Measurements from ENCODE around the gene ARL4C. TPM values are rescaled to one million over a fixed set of nuclear protein-coding genes. Genes with fewer than 3 reads are reported as not detected.

The ARL4C gene
- polyA plus RNA-seq, 1 of the 3 experiments (the other 2 are of a cell fraction) = 24.0 TPM

DNA sequence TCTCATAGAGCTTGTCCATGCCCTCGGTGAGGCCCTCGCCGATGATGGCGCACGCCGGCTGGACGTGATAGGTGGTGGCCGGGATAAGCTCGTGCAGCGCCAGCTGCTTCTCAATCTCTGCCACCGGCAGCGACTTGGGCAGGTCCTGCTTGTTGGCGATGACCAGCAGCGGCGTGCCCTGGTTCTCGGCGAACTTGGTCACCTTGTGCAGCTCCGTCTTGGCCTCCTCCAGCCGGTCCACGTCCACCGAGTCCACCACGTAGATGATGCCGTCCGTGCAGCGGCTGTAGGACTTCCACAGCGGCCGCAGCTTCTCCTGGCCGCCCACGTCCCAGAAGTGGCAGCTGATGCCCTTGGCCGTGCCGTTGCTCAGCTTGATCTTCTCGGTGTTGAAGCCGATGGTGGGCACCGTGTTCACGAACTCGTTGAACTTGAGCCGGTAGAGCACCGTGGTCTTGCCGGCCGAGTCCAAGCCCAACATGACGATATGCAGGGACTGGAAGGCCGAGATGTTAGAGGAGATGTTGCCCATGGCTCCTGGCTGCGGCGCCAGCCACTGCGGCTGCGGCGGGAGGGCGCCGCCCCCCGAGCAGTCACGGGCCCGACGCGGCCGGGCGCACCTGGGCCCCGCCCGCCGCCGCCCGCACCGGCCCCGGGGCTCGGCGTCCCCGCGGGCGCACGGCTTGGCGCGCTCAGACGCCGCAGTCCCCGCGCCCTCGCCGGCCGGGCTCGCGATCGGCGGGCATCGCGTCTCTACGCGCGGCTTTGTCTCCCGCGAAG lies 636 bp downstream of the ARL4C start:
- H3K36me3 ChIP-seq (replicated peaks in 1 of 2; ENCODE audit: control insufficient read depth in 1 of 2, insufficient read depth in 2 of 2, low read length in 1 of 2) = peaks cover 0 to 4% of the 10 kb centered on the region in 2 experiments
- peak overlapping the region; percentile 80 for H3K9ac ChIP-seq
- peak overlapping the region; percentile 70 to 90 for H3K4me3 ChIP-seq (ENCODE audit: low read depth in 2 of 2, low read length in 1 of 2)
- no peaks in the 10 kb centered on the region for H3K9me3 ChIP-seq
- H3K27ac ChIP-seq (ENCODE audit: low read depth in 2 of 2, low read length in 1 of 2) = peak overlapping the region; percentile 13 to 76; a peak in 3 of 4 replicates
- H3K4me2 ChIP-seq = peak overlapping the region; percentile 94
- H3K4me1 ChIP-seq (ENCODE audit: control insufficient read depth in 1 of 2, insufficient read depth in 2 of 2, low read depth in 1 of 2, low read length in 1 of 2) = peaks cover 0 to 21% of the 10 kb centered on the region in 2 experiments; a peak in 2 of 4 replicates
- TF ChIP-seq RAD21 (IDR thresholded peaks at IDR 0.05; ENCODE audit: low read length) (peak; percentile 21; the same call in 1 of the 2 replicates), IRF3 (IDR thresholded peaks at IDR 0.05; ENCODE audit: low read depth, low read length) (no peak), SMC3 (IDR thresholded peaks at IDR 0.05; ENCODE audit: low read depth, low read length) (peak; percentile 5; the same call in 1 of the 2 replicates)
- H3K9me2 ChIP-seq = no peaks in the 10 kb centered on the region
- H4K20me1 ChIP-seq (ENCODE audit: insufficient read depth) = peaks cover 45% of the 10 kb centered on the region
- no peaks in the 10 kb centered on the region for H3F3A ChIP-seq (replicated peaks; ENCODE audit: insufficient read depth)
- H3K27me3 ChIP-seq (ENCODE audit: insufficient read depth) = no peaks in the 10 kb centered on the region
- H2AFZ ChIP-seq (ENCODE audit: low read depth) = peak overlapping the region; percentile 4; the same call in 1 of the 2 replicates
- ChIA-PET POLR2A (interaction anchor here (0.8 to 2.7 kb wide), 6 partner anchors 28 to 207 kb away, joined by 3 to 8 read pairs (median 4); no protein-coding TSS in a partner anchor), CTCF (interaction anchor here (0.9 to 5.0 kb wide), 14 partner anchors 13 to 621 kb away, joined by 3 to 39 read pairs (median 6); no protein-coding TSS in a partner anchor)
- peak; percentile 74 for DNase-seq
- 0% methylated on average over 19 of the region's 89 CpGs for WGBS (ENCODE audit: low lambda C conversion rate)
- H3K79me2 ChIP-seq (ENCODE audit: insufficient read depth) = peaks cover 50% of the 10 kb centered on the region

DNA sequence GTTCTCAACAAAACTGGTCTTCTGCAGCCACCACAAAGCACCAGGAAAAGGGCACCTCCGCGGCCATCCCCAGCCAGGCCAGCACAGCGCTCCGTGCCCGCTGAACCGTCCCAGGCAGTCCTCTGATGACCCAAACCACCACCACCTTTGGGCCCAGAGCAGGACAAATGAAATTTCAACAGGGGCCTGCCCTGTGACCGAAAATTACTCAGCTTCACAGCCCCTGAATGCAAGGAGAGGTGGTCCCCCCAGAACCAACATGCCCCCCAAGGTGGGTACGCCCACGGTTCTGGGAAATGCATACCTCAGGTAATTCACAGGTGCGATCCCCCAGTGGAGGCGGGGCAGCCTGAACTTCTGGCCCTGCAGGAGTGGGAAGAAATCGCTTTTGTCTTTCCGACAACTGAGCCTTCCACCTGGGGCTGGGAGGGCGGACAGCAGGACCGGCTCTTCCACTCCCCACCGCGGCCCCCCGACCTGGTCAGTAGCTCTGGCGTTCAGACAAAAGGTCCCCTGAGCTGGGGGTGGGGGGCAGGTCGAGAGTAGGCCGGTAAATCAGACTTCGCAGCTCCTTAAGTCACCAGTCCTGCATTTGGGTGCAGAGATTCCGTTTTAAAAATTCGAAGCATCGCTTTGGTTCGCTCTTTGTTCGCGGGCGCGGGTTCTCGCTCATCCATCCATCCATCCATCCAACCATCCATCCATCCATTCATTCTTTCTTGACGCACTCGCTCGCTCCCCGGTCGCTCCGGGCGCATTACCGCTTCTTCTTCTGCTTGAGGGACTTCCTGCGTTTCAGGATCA lies 1.4 kb downstream of the ARL4C start:
- Histone ChIP-seq H3K27ac (ENCODE audit: low read depth in 2 of 2, low read length in 1 of 2) (peak overlapping the region; percentile 29 to 76; a peak in 2 of 4 replicates), H4K20me1 (ENCODE audit: insufficient read depth) (peaks cover 50% of the 10 kb centered on the region), H3F3A (replicated peaks; ENCODE audit: insufficient read depth) (peaks cover 5% of the 10 kb centered on the region), H3K4me2 (peak overlapping the region; percentile 94), H3K9ac (peak overlapping the region; percentile 80), H3K27me3 (ENCODE audit: insufficient read depth) (no peaks in the 10 kb centered on the region), H2AFZ (ENCODE audit: low read depth) (peak overlapping the region; percentile 4; the same call in 1 of the 2 replicates), H3K9me2 (no peaks in the 10 kb centered on the region), H3K4me1 (ENCODE audit: control insufficient read depth in 1 of 2, insufficient read depth in 2 of 2, low read depth in 1 of 2, low read length in 1 of 2) (peaks cover 0 to 21% of the 10 kb centered on the region in 2 experiments; a peak in 2 of 4 replicates), H3K36me3 (replicated peaks in 1 of 2; ENCODE audit: control insufficient read depth in 1 of 2, insufficient read depth in 2 of 2, low read length in 1 of 2) (peaks cover 0 to 4% of the 10 kb centered on the region in 2 experiments), H3K4me3 (ENCODE audit: low read depth in 2 of 2, low read length in 1 of 2) (peak overlapping the region; percentile 70 to 90), H3K9me3 (no peaks in the 10 kb centered on the region), H3K79me2 (ENCODE audit: insufficient read depth) (peaks cover 53% of the 10 kb centered on the region)
- peak; percentile 56 for DNase-seq
- 3% methylated on average over 38 of the region's 40 CpGs for WGBS (ENCODE audit: low lambda C conversion rate)
- ChIA-PET POLR2A (interaction anchor here (0.8 to 2.7 kb wide), 5 partner anchors 27 to 207 kb away, joined by 3 to 8 read pairs (median 5); no protein-coding TSS in a partner anchor), CTCF (interaction anchor here (0.6 to 5.0 kb wide), 13 partner anchors 12 to 622 kb away, joined by 3 to 39 read pairs (median 5); no protein-coding TSS in a partner anchor)
- TF ChIP-seq FOSL2 (IDR thresholded peaks at IDR 0.05; ENCODE audit: borderline replicate concordance, low read depth) (no peak), GATA2 (CRISPR knock-in tag; IDR thresholded peaks at IDR 0.05) (no peak), REST (IDR thresholded peaks at IDR 0.05; ENCODE audit: low read depth, low read length) (no peak), FOXJ3 (CRISPR knock-in tag; IDR thresholded peaks at IDR 0.05) (no peak), CTCF (IDR thresholded peaks at IDR 0.05) (no peak), POLR2AphosphoS5 (IDR thresholded peaks at IDR 0.05; ENCODE audit: low read depth, low read length) (no peak)

All from SK-N-SH (cell line).